Activated T-helper 2 cell treated with anti-CD3 and anti-CD28 coated beads, Interferon-gamma antibody, Interleukin-2, Interleukin-4, amounts not matched to agents 10 μg/mL and 5 μg/mL and 100 μg/mL, durations not matched to agents 14 hours and 24 hours and 36 hours (primary cell): ENCODE data around the gene KCNK17. TPM values are rescaled to one million over a fixed set of nuclear protein-coding genes. Genes with fewer than 3 reads are reported as not detected.

Source experiments
- DNase-seq: peaks from one replicate; pipeline ENCODE4 v3.0.0; 2021; ENCODE audit warnings: low spot score
- H3K27ac Mint-ChIP-seq: one replicate; pipeline ENCODE4 v1.8.0; 2021; ENCODE audit warnings: mixed read lengths
- H3K27me3 Mint-ChIP-seq: one replicate; pipeline ENCODE4 v1.8.0; 2021; ENCODE audit warnings: low read depth, mixed read lengths
- H3K36me3 Mint-ChIP-seq: one replicate; pipeline ENCODE4 v1.8.0; 2021; ENCODE audit warnings: low read depth, mixed read lengths
- H3K4me1 Mint-ChIP-seq: one replicate; pipeline ENCODE4 v1.8.0; 2021; ENCODE audit warnings: low read depth, mixed read lengths
- H3K4me3 Mint-ChIP-seq: one replicate; pipeline ENCODE4 v1.8.0; 2021; ENCODE audit warnings: low read depth, mild to moderate bottlenecking, moderate library complexity, mixed read lengths
- H3K9me3 Mint-ChIP-seq: one replicate; pipeline ENCODE4 v1.8.0; 2021; ENCODE audit warnings: mixed read lengths
- intact Hi-C: fragments of 100-400 bp; cut with micrococcal nuclease; formaldehyde crosslinking; loops from one replicate; pipeline ENCODE4 v1.15.1; 2023
- total RNA-seq: library from RNA; stranded (reverse); gene quantifications from 2 replicates; pipeline ENCODE4 v1.2.3, GENCODE V29; 2022

KCNK17 gene
- total RNA-seq, 1 donor from 2014 or later = not detected

- Mint-ChIP-seq H3K27ac (no peak overlapping the region), H3K9me3 (no peaks in the 10 kb centered on the region), H3K4me1 (no peaks in the 10 kb centered on the region), H3K4me3 (no peak overlapping the region), H3K27me3 (peaks cover 20% of the 10 kb centered on the region), H3K36me3 (no peaks in the 10 kb centered on the region)
- no peak for DNase-seq
- intact Hi-C loops = no loop called here
These were observed 15.8 kb upstream of the KCNK17 start for GRCh38 chr6:39330057-39330456.

GRCh38 chr6:39328066-39328465, 13.8 kb upstream of the KCNK17 start:
- no peaks in the 10 kb centered on the region for H3K4me1 Mint-ChIP-seq
- H3K27me3 Mint-ChIP-seq = peaks cover 17% of the 10 kb centered on the region
- no peaks in the 10 kb centered on the region for H3K36me3 Mint-ChIP-seq
- H3K4me3 Mint-ChIP-seq = no peak overlapping the region
- intact Hi-C loops = no loop called here
- H3K27ac Mint-ChIP-seq = no peak overlapping the region
- no peaks in the 10 kb centered on the region for H3K9me3 Mint-ChIP-seq
- DNase-seq = no peak

GRCh38 chr6:39327507-39327906, 13.3 kb upstream of the KCNK17 start:
- H3K4me3 Mint-ChIP-seq = no peak overlapping the region
- H3K27ac Mint-ChIP-seq = no peak overlapping the region
- H3K4me1 Mint-ChIP-seq = no peaks in the 10 kb centered on the region
- no peaks in the 10 kb centered on the region for H3K9me3 Mint-ChIP-seq
- no peaks in the 10 kb centered on the region for H3K36me3 Mint-ChIP-seq
- H3K27me3 Mint-ChIP-seq = peaks cover 12% of the 10 kb centered on the region
- intact Hi-C loops = no loop called here
- DNase-seq = no peak

- no peak for DNase-seq
- intact Hi-C loops = no loop called here
- Mint-ChIP-seq H3K9me3 (no peaks in the 10 kb centered on the region), H3K4me3 (no peak within 1 kb of the TSS), H3K27me3 (peaks cover 19% of the 10 kb centered on the region), H3K27ac (no peak within 1 kb of the TSS), H3K36me3 (no peaks in the 10 kb centered on the region), H3K4me1 (no peaks in the 10 kb centered on the region)
These were observed 8.2 kb upstream of the KCNK17 start, which contains the start of gene KCNK16 for GRCh38 chr6:39322306-39322850. KCNK16 (minus strand) TSS chr6:39322702; CDS start chr6:39322540, 162 bp downstream.

GRCh38 chr6:39321761-39322160, 7.5 kb upstream of the KCNK17 start:
- H3K27ac Mint-ChIP-seq = no peak overlapping the region
- H3K4me1 Mint-ChIP-seq = no peaks in the 10 kb centered on the region
- no peak for DNase-seq
- no peaks in the 10 kb centered on the region for H3K9me3 Mint-ChIP-seq
- intact Hi-C loops = no loop called here
- peaks cover 21% of the 10 kb centered on the region for H3K27me3 Mint-ChIP-seq
- H3K36me3 Mint-ChIP-seq = no peaks in the 10 kb centered on the region
- no peak overlapping the region for H3K4me3 Mint-ChIP-seq

GRCh38 chr6:39320363-39320984, 6.3 kb upstream of the KCNK17 start:
- Mint-ChIP-seq H3K27ac (no peak overlapping the region), H3K27me3 (peaks cover 27% of the 10 kb centered on the region), H3K36me3 (no peaks in the 10 kb centered on the region), H3K9me3 (no peaks in the 10 kb centered on the region), H3K4me1 (no peaks in the 10 kb centered on the region), H3K4me3 (no peak overlapping the region)
- DNase-seq = no peak
- intact Hi-C loops = no loop called here

GRCh38 chr6:39319621-39320362, 5.6 kb upstream of the KCNK17 start:
- no peak for DNase-seq
- H3K9me3 Mint-ChIP-seq = no peaks in the 10 kb centered on the region
- H3K27me3 Mint-ChIP-seq = peaks cover 29% of the 10 kb centered on the region
- peaks cover 2% of the 10 kb centered on the region for H3K4me1 Mint-ChIP-seq
- H3K27ac Mint-ChIP-seq = no peak overlapping the region
- intact Hi-C loops = no loop called here
- H3K4me3 Mint-ChIP-seq = no peak overlapping the region
- H3K36me3 Mint-ChIP-seq = no peaks in the 10 kb centered on the region

- DNase-seq = no peak
- Mint-ChIP-seq H3K4me3 (no peak overlapping the region), H3K4me1 (peaks cover 4% of the 10 kb centered on the region), H3K27me3 (peaks cover 45% of the 10 kb centered on the region), H3K36me3 (no peaks in the 10 kb centered on the region), H3K9me3 (no peaks in the 10 kb centered on the region), H3K27ac (no peak overlapping the region)
- intact Hi-C loops = no loop called here
These were observed 3.0 kb upstream of the KCNK17 start for GRCh38 chr6:39317256-39317655.

- intact Hi-C loops = loop anchor here (5.0 kb wide), 1 partner anchor 316 kb away; no protein-coding TSS in a partner anchor
These were observed 520 bp downstream of the KCNK17 start for GRCh38 chr6:39313526-39314272.

GRCh38 chr6:39312912-39313525, 1.2 kb downstream of the KCNK17 start:
- DNase-seq = no peak
- H3K36me3 Mint-ChIP-seq = no peaks in the 10 kb centered on the region
- no peaks in the 10 kb centered on the region for H3K9me3 Mint-ChIP-seq
- H3K4me1 Mint-ChIP-seq = peaks cover 4% of the 10 kb centered on the region
- H3K4me3 Mint-ChIP-seq = no peak overlapping the region
- no peak overlapping the region for H3K27ac Mint-ChIP-seq
- peaks cover 51% of the 10 kb centered on the region for H3K27me3 Mint-ChIP-seq
- intact Hi-C loops = loop anchor here (5.0 kb wide), 1 partner anchor 316 kb away; no protein-coding TSS in a partner anchor

More at GRCh38 chr6:39313526-39314272, 520 bp downstream of the KCNK17 start:
- Mint-ChIP-seq H3K9me3 (no peaks in the 10 kb centered on the region), H3K4me1 (peaks cover 4% of the 10 kb centered on the region), H3K27ac (no peak overlapping the region), H3K27me3 (peaks cover 54% of the 10 kb centered on the region), H3K4me3 (no peak overlapping the region), H3K36me3 (no peaks in the 10 kb centered on the region)
- DNase-seq = no peak

- no peak overlapping the region for H3K4me3 Mint-ChIP-seq
- no peak for DNase-seq
These were observed 3.7 kb downstream of the KCNK17 start for GRCh38 chr6:39310542-39310941.

GRCh38 chr6:39309942-39310531, 4.2 kb downstream of the KCNK17 start:
- peak; percentile 44 for DNase-seq
- Mint-ChIP-seq H3K27me3 (peaks cover 40% of the 10 kb centered on the region), H3K36me3 (no peaks in the 10 kb centered on the region), H3K4me3 (no peak overlapping the region), H3K9me3 (no peaks in the 10 kb centered on the region), H3K27ac (no peak overlapping the region), H3K4me1 (peaks cover 2% of the 10 kb centered on the region)
- intact Hi-C loops = loop anchor here (5.0 kb wide), 1 partner anchor 313 kb away; no protein-coding TSS in a partner anchor

More at GRCh38 chr6:39310542-39310941, 3.7 kb downstream of the KCNK17 start:
- Mint-ChIP-seq H3K36me3 (no peaks in the 10 kb centered on the region), H3K27me3 (peaks cover 45% of the 10 kb centered on the region), H3K9me3 (no peaks in the 10 kb centered on the region), H3K27ac (no peak overlapping the region), H3K4me1 (peaks cover 4% of the 10 kb centered on the region)
- intact Hi-C loops = loop anchor here (5.0 kb wide), 1 partner anchor 313 kb away; no protein-coding TSS in a partner anchor
